A673 (cell line): ENCODE results near the gene C5.

Experiments used
- CTCF ChIP-seq: fragments of 300-800, 200-600 bp; sonication (generic); conservative IDR thresholded peaks from 2 replicates; pipeline ENCODE4 v1.5.1; 2017; ENCODE audit warnings: low read depth, mild to moderate bottlenecking, antibody characterized with exemption, low read length, moderate library complexity, mixed read lengths
- EZH2 ChIP-seq: fragments of 200-600 bp; sonication (generic); IDR thresholded peaks from 2 replicates; pipeline ENCODE4 v1.6.1; 2017; ENCODE audit warnings: borderline replicate concordance, low read depth, mild to moderate bottlenecking, mixed read lengths, antibody characterized with exemption, low read length; ENCODE audit not compliant: poor library complexity, severe bottlenecking

- TF ChIP-seq CTCF (no peak), EZH2 (no peak)
Observed at GRCh38 chr9:120977321-120977720, 72.8 kb downstream of the C5 start.
